HG03045 (cell line): ENCODE measurements around the gene INAVA.
A peak's percentile ranks its signal among the peaks of the same experiment; 100 is the strongest.

Experiments used
- ATAC-seq: cut with Tn5 transposase; IDR thresholded peaks from one replicate; pipeline ENCODE4 v1.9.1; 2021; ENCODE audit warnings: mild to moderate bottlenecking, moderate library complexity; ENCODE audit not compliant: unreplicated experiment

The INAVA gene

GRCh38 chr1:200875416-200875815 is 19.3 kb upstream of the INAVA start:
- no peak for ATAC-seq

- no peak for ATAC-seq
Measured at GRCh38 chr1:200877010-200877409, 17.7 kb upstream of the INAVA start.

GRCh38 chr1:200877839-200878551 is 16.7 kb upstream of the INAVA start:
- peak; percentile 41 for ATAC-seq

GRCh38 chr1:200880212-200880611 is 14.5 kb upstream of the INAVA start:
- ATAC-seq, result peak; percentile 86

DNA sequence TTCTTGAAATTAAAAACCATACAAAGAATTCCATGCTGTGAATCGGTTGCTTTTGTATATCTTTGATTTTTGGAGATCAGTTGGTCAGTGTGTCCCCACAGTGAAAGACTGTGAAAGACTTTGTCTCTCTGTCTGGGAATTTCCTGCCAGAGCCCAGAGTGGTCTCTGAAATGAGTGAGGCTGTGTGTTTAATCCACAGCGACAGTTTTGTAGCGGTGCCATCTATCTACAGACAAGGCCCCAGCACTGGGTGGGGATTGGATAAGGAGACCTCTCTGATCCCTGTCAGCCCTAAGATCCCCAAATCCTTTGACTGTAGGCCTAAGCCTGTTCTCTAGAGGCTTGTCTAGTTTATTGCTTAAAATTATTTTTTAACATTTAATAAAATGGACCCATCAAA is 11.6 kb upstream of the INAVA start:
- ATAC-seq, result no peak

GRCh38 chr1:200885623-200886402 is 8.9 kb upstream of the INAVA start:
- ATAC-seq, result no peak

- ATAC-seq, result no peak
Measured at GRCh38 chr1:200886594-200886993, 8.1 kb upstream of the INAVA start.

DNA sequence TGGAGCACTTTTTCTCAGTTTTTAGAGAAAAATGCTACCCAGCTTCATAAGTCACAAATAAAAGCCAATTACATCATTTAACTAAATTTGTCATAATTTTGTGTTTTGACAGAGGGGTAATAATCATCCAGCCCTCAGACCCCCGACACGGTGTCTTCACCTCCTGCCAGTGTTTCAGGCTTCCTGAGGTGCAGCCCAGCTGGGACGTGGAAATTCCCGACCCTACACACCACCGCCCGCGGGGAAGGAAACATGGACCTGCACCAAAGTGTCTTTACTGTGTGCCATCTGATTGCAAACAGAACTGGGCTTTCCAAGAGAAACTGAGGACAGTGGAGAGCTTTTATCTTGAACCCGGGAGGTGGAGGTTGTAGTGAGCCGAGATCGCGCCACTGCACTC is 7.7 kb upstream of the INAVA start:
- no peak for ATAC-seq

GRCh38 chr1:200887772-200888348 is 6.8 kb upstream of the INAVA start:
- no peak for ATAC-seq

DNA sequence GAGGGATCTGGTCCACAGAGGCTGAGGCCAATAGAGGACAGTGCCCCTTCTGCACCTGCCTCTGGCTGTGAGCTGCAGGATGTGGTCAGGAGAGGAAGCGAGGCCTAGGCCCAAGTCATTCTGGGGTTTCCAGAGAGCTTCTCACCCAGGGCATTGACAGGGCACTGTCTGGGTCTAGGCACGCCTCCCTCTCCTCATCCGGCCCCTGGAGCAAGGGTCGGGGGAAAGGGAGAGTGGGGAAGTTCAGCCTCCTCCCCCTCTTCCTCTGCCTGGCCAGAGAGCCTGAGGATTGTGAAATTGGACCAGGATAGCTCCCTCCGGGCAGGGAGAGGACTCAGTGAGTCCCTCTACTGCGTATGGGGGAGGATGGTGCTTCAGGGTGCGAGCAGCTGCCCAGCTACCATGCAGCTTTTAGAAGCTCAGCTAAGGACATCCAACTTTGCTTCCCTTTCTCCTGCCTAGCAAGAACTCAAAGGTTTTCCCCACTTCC is 6.3 kb upstream of the INAVA start:
- peak; percentile 88 for ATAC-seq

DNA sequence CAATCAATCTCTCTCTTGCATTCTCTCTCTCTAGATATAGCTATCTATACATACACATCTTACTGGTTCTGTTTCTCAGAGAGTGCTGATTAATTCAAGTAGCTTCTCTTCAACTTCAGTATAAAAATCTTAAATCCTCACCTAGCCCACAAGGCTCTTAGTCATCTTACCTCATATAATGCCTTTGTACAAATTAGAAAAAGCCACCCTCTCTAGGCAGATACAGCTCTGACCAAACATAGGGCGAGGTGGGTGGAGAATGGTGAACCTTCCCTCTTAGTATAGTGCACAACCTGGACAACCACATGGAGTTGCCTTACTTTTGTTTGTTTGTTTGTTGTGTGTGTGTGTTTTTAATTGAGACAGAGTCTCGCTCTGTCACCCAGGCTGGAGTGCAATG is 5.1 kb upstream of the INAVA start:
- no peak for ATAC-seq

DNA sequence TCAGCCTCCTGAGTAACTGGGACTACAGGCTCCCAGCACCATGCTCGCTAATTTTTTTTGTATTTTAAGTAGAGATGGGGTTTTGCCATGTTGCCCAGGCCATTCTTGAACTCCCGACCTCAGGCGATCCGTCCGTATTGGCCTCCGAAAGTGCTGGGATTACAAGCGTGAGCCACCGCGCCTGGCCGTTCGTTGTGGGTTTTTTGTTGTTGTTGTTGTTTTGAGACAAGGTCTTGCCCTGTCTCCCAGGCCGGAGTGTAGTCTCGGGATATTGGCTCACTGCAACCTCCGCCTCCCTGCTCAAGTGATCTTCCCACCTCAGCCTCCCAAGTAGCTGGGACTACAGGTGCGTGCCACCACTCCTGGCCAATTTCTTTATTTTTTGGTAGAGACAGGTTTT is 4.7 kb upstream of the INAVA start:
- no peak for ATAC-seq

GRCh38 chr1:200890818-200891773 is 3.6 kb upstream of the INAVA start:
- no peak for ATAC-seq

DNA sequence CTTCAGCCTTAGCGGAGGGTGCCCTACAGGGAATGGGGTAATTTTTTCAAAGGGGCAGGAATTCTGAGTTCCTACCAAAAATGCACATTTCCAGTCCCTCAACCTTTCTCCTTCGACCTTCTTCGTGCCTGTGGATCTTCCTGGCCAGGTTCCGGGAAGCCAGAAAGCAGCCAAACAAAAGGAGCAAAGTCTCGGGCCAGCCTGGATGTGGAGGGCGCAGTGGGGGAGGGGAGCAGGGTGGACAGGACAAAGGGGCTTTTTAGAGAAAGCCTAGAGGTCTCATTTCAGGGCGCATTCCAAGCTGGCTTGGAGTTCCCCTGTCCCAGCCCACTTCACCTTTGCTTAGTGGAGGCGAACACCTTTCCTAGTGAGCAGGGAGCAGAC is 2.9 kb upstream of the INAVA start:
- ATAC-seq, result no peak

DNA sequence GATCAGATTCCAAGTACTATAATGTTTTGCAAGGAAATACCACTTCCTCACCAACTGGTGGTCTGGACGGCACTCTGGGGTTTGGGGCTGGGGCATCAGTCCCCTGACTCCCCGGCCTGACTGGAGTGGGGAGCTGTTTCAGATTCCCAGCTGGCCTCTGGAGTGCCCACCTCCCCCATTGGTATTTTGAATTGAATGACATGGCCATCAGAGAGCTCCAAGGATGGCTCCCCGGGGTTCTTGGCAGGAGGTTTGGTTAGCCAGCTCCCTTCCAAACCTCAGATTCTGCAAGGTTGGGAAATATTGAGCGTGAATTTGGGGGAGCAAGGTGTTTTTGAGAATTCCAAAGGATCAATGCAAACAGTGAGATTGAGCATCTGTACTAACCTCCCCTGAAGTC is 2.2 kb upstream of the INAVA start:
- no peak for ATAC-seq

GRCh38 chr1:200892958-200893357 is 1.7 kb upstream of the INAVA start:
- ATAC-seq, result no peak

GRCh38 chr1:200893411-200893901 is 1.2 kb upstream of the INAVA start:
- ATAC-seq, result no peak

GRCh38 chr1:200895443-200895789 is 716 bp downstream of the INAVA start:
- ATAC-seq, result no peak

GRCh38 chr1:200895801-200896530 is 1.3 kb downstream of the INAVA start:
- no peak for ATAC-seq

- no peak for ATAC-seq
Measured at GRCh38 chr1:200896531-200897196, 2.0 kb downstream of the INAVA start.
